HG03571 (cell line): ENCODE results near the gene PAPPA2.

Experiments
- ATAC-seq: cut with Tn5 transposase; IDR thresholded peaks from one replicate; pipeline ENCODE4 v1.9.1; 2021; ENCODE audit not compliant: unreplicated experiment

The PAPPA2 gene

GRCh38 chr1:176847052-176847451 lies 384.1 kb downstream of the PAPPA2 start:
- no peak for ATAC-seq

- no peak for ATAC-seq
These were observed 386.3 kb downstream of the PAPPA2 start for GRCh38 chr1:176849281-176849680.

DNA sequence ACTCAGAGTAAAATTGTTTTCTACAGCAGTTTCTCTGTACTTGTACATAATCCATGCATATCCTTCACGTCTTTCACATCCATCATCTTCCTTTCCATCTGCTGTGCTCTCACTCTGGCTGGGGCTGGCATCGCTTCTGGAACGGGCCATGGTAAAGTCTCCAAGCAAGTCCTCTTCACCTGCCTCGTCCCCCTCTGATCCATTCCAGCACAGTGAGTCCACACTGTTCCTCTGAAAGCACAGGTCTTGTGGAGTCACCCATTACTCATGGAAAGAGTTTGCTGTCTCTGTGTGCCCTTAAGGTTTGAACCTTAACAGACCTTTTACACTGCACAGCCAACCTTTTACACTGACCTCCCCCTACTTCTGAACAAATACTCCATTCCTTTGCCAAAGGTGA lies 387.9 kb downstream of the PAPPA2 start:
- ATAC-seq = no peak

GRCh38 chr1:176852124-176852523 lies 389.1 kb downstream of the PAPPA2 start:
- ATAC-seq = no peak

DNA sequence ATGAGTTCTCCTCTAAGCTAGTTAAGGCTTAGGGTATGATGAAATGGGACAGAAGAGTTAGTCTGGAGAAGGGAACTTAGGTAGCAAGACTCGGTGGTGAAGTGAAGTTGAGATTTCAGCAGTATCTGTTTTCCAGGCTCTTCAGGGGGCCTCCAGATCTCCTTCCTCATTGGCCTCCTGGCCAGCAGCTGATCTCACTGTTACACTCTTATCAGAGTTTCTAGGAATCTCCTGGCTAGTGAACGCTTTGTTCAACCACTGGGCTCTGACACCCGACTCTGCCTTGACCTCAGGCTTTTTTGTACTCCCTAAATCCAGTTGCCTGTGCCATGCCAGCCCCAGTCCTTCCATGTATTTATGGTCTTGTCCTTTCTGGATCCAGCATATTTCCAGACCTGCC lies 390.5 kb downstream of the PAPPA2 start:
- ATAC-seq = no peak

DNA sequence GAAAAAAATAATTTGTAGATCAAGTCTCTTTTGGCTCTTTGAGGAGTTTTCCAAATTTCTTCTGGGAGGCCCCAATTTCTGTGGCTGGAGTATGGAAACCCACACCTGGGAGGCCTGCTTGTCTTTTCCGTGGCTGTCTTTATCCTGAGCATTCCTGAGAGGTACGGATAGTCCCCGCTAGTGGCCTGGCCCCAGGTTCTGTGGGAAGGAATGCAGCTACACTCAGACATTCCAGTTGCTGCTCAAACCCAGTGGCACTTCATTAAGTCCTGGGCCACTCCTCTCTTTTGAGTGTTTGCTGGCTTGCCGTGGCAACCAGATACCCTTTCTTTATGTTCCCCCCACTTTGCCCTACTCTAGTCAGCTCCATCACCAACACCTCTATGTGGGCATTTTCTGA lies 391.1 kb downstream of the PAPPA2 start:
- ATAC-seq = no peak

DNA sequence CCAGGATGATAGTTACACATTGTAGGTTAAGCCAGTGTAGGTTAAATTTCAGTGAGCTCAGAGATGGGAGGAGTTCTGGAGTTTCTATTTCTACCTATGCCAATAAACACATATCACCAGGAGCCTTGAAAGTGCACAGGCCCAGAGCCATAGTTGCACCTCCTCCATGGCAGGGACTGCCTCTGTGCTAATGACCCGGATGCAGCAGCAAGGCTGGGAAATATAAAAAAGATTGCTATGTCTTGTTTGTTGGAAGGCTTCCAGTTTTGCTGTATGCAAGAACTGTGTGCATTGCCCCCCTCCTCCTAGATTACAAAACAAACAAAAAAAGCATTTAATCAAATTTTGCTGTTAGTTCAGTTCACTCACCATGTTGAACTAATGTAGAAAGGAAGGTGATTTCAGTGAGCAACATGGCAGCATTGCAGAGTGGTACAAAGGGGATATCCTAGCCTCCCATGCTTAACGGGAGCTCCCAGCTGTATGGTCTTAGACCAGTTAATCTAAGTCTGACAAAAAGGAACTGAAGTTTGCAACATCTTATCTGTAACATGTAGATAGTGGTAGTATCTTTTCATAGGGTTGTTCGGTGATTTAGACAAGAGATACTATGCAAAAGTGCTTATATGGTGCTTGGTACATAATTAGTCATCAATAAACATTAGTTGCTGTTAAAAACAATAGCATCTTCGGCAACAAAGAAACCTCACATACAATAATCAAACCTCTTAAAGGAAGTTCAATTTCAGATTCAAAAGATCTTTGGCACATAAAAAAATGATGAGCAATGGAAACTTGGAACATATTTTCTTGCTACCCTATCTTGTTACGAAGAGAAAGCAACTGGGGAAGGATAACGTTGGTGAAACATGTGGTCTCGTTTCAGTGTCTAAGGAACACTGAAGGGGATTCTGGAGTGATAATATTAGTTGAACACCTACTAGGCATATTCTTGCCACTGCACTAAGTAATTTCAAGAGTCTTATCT lies 392.1 kb downstream of the PAPPA2 start:
- ATAC-seq = no peak

DNA sequence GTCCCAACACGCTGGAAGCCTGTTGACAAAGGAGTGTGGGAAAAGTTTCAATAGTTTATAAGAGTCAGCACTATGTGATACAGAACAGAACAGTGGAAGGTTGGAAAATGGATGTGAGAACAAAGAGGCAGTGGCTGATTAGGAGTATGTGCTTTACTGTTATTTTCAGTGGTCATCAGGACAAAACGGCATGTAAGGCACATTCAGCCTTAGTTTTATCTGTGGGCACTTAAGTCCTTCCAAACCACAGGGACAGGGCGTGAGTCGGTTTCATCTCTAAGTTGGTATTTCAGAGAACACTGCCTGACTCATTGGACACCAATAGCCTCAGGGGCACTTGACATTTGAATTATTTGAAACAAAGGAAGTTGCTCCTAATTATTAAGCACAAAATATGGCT lies 394.7 kb downstream of the PAPPA2 start:
- no peak for ATAC-seq

DNA sequence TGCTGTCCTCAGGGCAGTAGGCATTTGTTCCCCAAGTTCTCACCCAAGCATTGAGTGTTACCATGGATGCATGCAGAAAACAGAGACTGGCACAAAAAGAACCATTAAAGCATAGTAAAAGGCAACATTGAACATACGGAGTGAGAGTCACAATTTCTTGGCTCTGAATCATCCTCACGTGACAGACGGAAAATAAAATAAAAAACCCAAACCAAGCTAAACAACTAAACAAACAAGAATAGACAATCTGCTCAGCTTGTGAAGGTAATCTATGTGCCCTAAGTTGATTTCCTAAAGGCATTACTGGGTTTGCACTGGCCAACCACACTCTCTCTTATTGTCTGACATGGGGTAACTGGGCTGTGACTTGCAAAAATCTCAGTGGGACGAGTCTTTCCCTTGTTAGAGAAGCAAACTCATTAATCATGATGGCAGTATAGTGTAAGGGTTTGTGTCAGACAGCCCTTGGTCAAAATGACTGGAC lies 395.5 kb downstream of the PAPPA2 start:
- no peak for ATAC-seq

GRCh38 chr1:176863613-176864012 lies 400.6 kb downstream of the PAPPA2 start:
- no peak for ATAC-seq

DNA sequence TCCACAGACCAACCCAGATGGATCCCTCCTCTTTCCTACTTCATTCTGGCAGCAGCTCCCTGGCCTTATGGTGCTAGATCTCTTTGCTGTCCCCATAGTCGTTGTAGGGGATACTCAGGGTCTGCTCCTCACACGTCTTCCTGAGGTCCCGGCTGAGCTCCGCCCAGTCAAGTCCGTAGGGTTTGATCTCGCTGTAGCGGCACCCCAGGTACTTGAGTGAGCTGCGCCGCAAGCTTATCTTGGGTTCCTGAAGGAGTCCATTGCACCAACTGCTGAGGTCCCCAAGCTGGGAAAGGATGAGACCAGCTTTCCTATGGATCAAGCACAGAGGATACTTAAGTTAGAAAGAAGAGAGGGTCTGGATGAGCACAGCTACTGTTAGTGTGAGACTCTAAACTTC lies 401.2 kb downstream of the PAPPA2 start:
- no peak for ATAC-seq

DNA sequence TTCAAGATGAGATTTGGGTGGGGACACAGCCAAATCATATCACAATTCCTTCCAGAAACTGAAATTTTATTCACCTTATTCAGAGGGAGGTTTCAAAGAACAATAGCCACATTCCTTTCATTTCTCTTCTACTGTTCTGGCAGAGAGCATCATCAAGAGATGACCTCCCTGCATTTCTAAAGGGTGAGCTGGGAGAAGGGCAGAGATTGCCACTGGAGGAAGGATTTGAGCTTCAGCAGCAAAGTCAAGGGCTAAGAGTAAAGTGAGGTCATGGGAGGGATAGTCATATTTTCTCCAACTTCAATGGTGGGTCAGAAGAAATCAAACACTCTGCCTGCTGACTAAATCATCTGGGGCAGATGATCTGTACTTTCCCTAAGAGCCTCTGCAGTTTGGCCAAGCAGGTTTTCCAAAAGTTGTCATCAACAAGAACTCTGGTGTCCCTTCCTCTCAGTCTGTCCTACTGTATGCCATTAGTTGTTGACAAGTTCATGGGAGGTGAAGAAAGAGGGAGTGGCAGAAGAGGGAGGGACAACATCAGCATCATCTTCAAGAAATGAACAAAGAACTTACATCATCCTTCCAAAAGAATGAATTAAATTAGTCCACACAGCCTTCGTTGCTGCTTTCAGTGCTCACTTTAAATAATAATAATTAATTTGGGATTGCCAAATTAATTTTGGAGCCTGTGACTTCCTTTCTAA lies 403.2 kb downstream of the PAPPA2 start:
- ATAC-seq = no peak

- no peak for ATAC-seq
These were observed 406.6 kb downstream of the PAPPA2 start for GRCh38 chr1:176869577-176869976.

GRCh38 chr1:176876966-176877515 lies 414.1 kb downstream of the PAPPA2 start:
- no peak for ATAC-seq

GRCh38 chr1:176877557-176877956 lies 414.6 kb downstream of the PAPPA2 start:
- no peak for ATAC-seq

DNA sequence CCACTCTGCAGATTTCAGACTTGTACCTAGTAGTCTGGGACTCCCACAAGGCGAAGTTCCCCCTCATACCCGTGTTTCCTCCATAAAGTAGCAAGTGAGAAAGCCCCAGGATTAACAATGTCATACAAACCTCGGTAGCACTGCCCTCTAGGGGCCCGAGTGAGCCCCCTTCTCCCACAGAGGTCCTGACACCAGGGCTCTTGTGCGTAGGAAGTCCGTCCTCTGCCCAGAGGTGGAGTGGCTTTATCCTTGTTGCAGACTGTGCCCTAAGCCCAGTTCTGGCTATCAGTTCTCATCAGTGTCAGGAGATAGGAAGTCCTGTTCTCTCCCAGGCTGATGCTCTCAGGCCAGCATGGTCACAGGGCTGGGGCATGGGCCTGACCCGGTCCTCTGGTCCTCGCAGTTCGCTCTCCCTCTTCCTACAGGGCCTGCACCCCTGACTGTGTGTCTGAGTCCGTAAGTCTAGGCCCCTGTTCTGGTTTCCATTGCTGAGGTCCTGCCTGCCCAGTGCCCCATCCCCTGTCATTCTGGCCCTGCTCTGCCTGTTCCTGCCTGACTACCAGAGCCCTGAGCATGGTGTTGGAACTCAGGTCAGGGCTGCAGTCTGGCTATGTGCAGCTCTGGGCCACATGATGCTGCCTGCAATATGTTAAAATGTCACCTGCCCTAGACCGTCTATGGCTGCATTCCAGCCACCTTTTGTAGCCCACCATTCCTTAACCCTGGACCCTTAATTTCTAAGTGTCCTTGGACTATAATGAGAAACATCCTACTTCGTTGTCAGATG lies 416.0 kb downstream of the PAPPA2 start:
- no peak for ATAC-seq

DNA sequence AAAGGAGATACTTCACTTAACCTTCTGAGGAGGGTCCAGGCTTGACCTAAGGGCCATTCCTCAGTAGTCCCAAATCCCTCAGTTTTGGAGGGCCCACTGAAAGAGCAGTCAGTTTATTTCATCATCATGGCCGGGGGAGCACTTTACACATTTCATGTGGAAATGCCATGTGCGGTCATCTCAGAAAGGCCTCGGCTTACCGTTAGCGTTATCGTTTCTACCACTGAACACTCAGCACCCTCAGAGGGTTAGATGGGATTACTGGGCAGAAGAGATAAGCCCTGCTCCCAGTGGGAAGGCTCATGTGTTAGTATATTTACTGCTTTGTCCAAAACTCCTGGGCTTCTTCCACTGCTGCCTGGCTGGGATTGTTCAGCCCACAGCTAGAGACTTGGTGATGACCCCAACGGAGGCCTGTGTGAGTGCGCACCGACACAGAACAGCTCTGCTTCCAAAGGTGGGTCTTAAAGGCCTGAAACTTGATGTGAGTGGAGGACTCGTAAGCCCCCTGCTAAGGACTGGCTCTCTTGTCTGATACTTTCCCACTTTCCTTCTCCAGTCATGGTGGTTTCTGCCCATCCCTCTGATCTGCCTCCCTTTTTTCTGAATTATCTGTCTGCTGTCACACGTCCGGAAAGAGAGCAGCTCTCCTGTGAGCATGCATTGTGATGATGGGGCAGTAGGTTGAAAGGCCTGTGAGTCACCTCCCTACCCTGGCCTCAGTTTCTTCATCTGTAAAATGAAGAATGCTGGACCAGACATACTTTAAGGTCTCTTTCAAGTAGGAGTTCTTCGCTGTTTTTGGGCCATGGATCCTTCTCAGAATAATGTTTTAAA lies 417.0 kb downstream of the PAPPA2 start:
- no peak for ATAC-seq

DNA sequence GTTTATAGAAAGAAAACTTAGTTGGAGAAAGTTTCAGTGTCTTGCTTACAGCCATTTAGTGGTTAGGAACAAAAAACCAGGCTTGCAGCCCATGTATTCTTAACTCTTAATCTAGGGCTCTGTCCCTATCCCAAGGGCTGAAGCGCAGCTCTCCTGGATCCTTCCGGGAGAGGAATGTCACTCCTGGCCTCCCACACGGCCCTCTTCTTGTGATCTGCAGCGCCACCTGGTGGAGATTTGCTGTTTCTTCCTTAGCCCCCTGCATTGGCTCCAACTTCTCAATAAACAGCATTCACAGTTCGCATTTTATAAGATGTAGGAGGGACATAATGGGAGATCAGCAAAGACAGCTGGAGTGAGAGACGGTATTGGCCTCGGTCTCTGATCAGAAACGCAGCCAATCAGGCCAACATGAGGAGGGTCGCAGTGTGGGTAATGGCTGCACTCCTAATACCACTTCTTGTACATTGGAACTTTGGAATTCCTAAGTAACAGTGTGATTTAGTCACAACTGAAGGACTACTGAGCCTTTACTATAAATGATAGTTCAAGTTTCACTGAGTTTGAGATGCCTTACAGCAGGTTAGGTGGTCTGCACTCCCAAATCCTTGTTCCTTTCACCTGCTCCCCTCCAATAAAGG lies 418.1 kb downstream of the PAPPA2 start:
- no peak for ATAC-seq

DNA sequence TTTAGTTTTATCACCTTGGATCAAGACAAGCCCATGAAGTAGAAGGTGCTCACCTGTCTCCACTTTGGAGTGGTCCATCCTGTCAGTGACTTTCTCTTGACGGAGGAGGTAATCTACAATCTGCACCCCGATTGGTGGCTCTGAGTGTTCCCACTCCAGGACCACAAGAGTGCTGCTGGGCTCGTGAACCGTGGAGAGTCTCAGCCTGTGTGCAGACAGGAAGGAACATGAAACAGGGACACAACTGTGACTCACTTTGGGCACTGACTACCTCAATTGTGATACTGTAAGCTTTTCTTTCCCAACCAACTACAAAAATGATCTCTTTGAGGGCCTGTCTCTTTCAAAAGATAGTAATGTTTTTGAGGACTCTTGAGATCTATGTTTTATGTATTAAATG lies 421.3 kb downstream of the PAPPA2 start:
- no peak for ATAC-seq

DNA sequence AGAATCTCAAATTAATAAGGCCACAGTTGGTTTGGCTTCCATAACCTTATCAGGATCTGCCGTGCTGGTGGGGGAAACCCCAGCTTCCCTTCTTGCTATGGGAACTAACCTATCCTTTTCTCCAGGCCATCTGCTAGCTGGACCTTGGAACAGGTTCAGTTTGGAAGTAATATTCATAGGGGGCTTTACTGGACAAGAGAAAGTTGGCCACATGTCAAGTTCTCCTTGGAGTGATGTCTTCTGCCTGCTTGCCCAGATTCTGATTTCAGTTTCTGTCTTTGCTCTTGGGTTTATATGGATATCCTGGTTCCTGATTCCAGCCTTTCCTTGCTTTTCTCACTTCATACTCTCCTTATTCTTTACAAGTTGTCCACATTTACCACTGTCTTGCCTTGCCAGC lies 421.9 kb downstream of the PAPPA2 start:
- no peak for ATAC-seq
